Fibroblast of the aortic adventitia (primary cell): ENCODE data around the gene NEDD4L. TPM values are rescaled to one million over a fixed set of nuclear protein-coding genes. Genes with fewer than 3 reads are reported as not detected.
"Not testable (repeated sequence)": the region's sequence is repeated elsewhere in the genome, so short reads cannot be mapped to it uniquely, and the experiment has no call there.

ENCODE experiments used
- DNase-seq: peaks from one replicate; pipeline ENCODE4 v3.0.0-alpha.2; 2010; ENCODE audit warnings: low read depth
- H3K4me3 ChIP-seq: 2 replicates; pipeline ENCODE4 v1.5.1; 2011; ENCODE audit warnings: low read depth, mild to moderate bottlenecking, control low read depth, low read length, moderate library complexity
- total RNA-seq: library from RNA; depleted of rRNA; stranded (reverse); fragments of >200 nt; gene quantifications from 2 replicates; pipeline ENCODE4 v1.2.3, GENCODE V29; 2012; ENCODE audit warnings: low replicate concordance
- TF ChIP-seq, protein P1 (sequence below): IDR thresholded peaks from 2 replicates; pipeline ENCODE4 v1.5.1; 2011; ENCODE audit warnings: mild to moderate bottlenecking, low read length, control low read depth, inconsistent platforms; ENCODE audit not compliant: insufficient read depth

Gene NEDD4L
- total RNA-seq, 1 donor, result 22.2 TPM

DNA sequence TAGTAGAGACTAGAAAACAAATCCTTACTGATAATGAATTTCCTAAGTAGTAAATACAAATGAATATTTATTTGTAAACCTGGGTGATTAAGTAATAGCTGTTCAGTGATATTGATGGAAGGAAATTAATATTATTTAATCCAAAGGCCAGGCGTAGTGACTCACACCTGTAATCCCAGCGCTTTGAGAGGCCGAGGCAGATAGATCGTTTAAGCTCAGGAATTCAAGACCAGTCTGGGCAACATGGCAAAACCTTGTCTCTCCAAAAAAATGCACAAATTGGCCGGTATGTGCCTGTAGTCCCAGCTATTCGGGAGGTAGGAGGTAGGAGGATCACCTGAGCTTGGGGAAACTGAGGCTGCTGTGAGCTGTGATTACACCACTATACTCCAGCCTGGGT, 228.2 kb downstream of the NEDD4L start:
- no peak overlapping the region for H3K4me3 ChIP-seq
- no peak for DNase-seq
- TF ChIP-seq, protein P1, sequence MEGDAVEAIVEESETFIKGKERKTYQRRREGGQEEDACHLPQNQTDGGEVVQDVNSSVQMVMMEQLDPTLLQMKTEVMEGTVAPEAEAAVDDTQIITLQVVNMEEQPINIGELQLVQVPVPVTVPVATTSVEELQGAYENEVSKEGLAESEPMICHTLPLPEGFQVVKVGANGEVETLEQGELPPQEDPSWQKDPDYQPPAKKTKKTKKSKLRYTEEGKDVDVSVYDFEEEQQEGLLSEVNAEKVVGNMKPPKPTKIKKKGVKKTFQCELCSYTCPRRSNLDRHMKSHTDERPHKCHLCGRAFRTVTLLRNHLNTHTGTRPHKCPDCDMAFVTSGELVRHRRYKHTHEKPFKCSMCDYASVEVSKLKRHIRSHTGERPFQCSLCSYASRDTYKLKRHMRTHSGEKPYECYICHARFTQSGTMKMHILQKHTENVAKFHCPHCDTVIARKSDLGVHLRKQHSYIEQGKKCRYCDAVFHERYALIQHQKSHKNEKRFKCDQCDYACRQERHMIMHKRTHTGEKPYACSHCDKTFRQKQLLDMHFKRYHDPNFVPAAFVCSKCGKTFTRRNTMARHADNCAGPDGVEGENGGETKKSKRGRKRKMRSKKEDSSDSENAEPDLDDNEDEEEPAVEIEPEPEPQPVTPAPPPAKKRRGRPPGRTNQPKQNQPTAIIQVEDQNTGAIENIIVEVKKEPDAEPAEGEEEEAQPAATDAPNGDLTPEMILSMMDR, result no peak

DNA sequence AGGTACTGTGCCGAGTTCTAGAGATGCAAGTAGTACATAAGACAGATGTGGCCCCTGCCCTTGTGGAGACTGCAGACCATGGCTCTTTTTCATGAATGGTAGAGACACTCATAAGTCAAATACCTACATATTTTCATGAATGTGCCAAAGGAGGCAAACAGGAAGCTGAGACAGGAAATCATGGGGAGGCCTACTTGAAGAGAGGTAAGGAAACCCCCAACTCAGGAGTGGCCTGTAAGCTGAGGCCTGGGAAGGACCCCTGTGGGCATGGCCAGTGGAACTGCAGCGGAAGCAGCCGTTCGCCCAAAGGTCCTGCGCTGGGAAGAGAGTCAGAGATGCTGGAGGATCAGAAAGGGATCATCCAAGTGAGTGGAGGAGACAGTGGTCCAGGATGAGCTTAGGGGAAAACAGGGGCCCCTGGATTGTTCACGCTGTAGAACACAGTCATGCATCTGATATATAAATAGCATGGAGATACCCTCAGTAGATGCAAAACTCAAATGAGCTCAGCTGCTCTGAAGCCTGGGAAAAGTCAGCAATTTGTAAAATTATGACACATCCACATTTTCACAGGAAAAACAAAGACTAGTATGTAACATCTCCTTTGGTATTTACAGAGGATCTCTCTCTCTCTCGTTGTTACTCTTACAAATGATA, 228.9 kb downstream of the NEDD4L start:
- no peak overlapping the region for H3K4me3 ChIP-seq
- DNase-seq, result no peak
- TF ChIP-seq, protein P1, result no peak

DNA sequence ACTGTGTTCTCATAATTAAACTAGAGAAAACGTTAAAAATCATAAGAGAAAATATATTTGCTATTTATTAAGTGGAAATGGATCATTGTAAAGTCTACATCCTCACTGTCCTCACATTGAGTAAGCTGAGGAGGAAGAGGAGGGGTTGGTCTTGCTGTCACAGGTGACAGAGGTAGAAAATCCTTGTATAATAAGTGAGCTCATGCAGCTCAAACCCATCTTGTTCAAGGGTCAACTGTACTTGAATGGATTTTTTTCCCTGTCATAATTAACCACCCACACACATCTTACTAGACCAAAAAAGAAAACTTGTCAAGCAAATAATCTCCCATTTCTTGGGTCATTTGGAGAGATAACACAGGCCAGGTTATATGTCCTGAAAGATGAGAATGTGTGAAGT, 231.2 kb downstream of the NEDD4L start:
- no peak overlapping the region for H3K4me3 ChIP-seq
- TF ChIP-seq, protein P1, result no peak
- no peak for DNase-seq

DNA sequence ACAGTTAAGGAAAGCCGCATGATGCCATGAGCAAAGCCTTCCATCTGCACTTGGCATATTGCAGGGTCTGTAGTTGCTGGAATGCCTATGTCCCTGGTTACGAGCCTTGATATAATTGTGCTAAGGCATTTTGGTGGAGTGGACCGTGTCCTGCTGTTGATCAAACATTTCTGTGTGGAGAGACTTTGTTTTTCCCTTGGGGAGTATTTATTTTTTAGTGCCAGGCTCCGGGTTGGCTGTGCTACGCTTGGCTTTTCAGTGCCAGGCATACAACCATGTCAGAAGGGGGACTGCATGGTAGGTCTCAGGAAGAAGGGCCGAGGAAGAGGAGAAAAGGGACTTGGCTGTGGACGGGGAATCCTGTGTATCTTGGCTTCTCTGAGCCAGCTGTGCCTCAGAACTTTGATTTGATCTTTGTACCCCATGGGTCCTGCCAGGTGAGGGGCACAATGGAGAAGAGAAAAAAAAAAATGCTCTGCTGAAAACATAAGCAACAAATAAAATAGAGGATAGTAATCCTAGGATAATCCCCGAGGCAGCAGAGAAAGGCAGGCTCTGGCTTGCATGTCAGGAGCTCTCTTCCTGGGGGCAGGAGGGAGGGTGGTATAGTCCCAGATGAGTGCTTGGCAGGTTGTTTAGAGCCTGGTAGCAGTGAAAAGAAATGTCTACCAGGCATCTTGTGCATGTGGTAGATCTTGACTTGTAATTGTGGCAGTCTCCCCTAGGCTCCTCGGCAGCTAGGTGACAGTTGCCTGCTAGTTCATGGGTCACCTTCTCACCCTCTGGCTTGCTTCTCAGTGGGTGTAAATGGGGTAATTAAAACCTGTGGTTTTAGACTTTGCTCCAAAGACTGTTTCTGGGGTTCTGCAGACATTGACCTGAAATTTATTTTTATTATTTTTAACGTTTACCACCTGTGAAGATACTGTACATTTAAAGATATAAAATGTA, 233.0 kb downstream of the NEDD4L start:
- DNase-seq, result no peak
- no peak overlapping the region for H3K4me3 ChIP-seq
- TF ChIP-seq, protein P1, result no peak

DNA sequence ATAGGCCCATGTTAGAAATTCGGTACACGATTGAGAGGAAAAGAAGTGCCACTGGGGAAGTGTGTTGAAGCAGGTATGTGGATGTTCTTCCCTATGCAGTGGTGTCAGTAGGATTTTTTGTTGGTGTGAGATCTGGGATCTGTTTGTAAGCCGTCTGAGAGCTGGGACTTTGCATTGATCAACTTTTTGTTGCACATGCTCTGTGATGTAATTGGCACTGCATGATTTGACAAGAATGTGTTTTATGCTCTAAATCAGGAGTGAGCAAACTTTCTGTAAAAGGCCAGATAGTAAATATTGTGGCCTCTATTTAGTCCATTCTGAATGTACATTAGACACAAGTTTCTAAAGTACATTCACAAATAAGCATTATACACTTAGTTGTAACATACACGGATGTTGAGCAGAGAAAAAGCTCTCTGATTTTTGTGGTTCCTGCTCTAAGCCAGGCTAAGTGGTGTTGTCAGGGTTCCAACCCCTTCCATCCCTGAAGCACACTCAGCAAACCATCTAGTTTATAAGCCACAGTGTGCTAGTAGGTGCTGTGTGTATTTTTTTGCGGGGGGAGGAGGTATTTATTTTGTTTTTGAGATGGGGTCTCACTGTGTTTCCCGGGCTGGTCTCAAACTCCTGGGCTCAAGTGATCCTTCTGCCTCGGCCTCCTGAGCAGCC, 235.6 kb downstream of the NEDD4L start:
- no peak for DNase-seq
- H3K4me3 ChIP-seq, result no peak overlapping the region
- TF ChIP-seq, protein P1, result no peak

DNA sequence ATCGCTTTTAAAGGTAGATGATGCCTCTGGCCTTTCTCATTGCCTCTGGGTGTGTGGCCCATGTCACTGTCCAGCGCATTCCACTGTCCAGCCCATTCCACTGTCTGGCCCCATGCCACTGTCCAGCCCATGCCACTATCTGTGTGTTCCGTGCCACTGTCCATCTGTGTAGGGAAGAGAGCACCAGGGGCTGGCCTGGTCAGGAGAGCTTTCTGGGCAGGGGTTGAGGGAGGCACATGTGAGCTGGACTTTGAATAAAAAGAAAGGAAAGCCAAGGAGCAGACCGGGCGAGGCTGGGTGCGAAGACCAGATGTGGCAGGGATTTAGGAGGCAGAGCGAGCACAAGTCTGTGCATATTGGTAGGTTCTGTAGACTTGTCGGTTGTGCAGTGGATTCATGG, 236.2 kb downstream of the NEDD4L start:
- TF ChIP-seq, protein P1, result no peak
- no peak overlapping the region for H3K4me3 ChIP-seq
- no peak for DNase-seq

DNA sequence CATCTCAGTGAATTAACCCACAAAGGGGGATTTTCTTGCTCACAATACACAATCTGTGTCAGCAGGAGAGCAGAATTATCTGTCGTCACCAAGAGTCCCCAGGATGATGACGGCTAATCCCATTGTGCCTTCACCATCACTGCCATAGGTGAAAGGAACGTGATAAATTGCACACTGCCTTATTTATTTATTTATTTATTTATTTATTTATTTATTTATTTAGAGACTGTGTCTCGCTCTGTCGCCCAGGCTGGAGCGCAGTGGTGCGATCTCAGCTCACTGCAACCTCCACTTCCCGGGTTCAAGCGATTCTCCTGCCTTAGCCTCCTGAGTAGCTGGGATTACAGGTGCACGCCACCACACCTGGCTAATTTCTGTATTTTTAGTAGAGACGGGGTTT, 238.8 kb downstream of the NEDD4L start:
- not testable (repeated sequence) for H3K4me3 ChIP-seq

More for the DNA sequence above, 238.8 kb downstream of the NEDD4L start:
- DNase-seq, result not testable (repeated sequence)
